Mesenchymal stem cell (in vitro differentiated cells and primary cell): ENCODE measurements around the gene COA3.

Source experiments
- DNase-seq: peaks from one replicate; pipeline ENCODE4 v3.0.0-alpha.2; 2013
- H2AFZ ChIP-seq: one replicate; pipeline ENCODE4 v1.6.1; 2013; ENCODE audit warnings: low read depth, mild to moderate bottlenecking, control low read depth, inconsistent platforms, low read length, moderate library complexity
- H2AK5ac ChIP-seq: 2 replicates; pipeline ENCODE4 v1.6.1; 2013; ENCODE audit warnings: low read length, moderate library complexity, mild to moderate bottlenecking, inconsistent platforms; ENCODE audit not compliant: severe bottlenecking
- H2BK120ac ChIP-seq: one replicate; pipeline ENCODE4 v1.6.1; 2013; ENCODE audit warnings: low read depth, mild to moderate bottlenecking, inconsistent platforms, low read length, moderate library complexity
- H2BK12ac ChIP-seq, 2 experiments: one replicate each; pipeline ENCODE4 v1.6.1; 2013; ENCODE audit warnings: inconsistent platforms in 2 of 2, low read length in 2 of 2, mild to moderate bottlenecking in 2 of 2, moderate library complexity in 2 of 2, control low read depth in 1 of 2
- H2BK15ac ChIP-seq: one replicate; pipeline ENCODE4 v1.6.1; 2013; ENCODE audit warnings: mild to moderate bottlenecking, low read depth, inconsistent platforms; ENCODE audit not compliant: poor library complexity, severe bottlenecking
- H2BK5ac ChIP-seq: 2 replicates; pipeline ENCODE4 v1.6.1; 2013; ENCODE audit warnings: low read depth, mild to moderate bottlenecking, low read length, control low read depth, inconsistent platforms; ENCODE audit not compliant: poor library complexity, severe bottlenecking
- H3K14ac ChIP-seq, 2 experiments: one replicate each; pipeline ENCODE4 v1.6.1; 2013; ENCODE audit warnings: inconsistent platforms in 2 of 2, low read length in 2 of 2, control low read depth in 1 of 2, mild to moderate bottlenecking in 1 of 2, moderate library complexity in 1 of 2
- H3K18ac ChIP-seq, 2 experiments: one replicate each; pipeline ENCODE4 v1.6.1; 2013; ENCODE audit warnings: inconsistent platforms in 2 of 2, low read length in 2 of 2, control low read depth in 1 of 2, low read depth in 1 of 2, mild to moderate bottlenecking in 1 of 2
- H3K23ac ChIP-seq, 2 experiments: one replicate each; pipeline ENCODE4 v1.6.1; 2013; ENCODE audit warnings: inconsistent platforms in 2 of 2, low read length in 2 of 2, mild to moderate bottlenecking in 2 of 2, moderate library complexity in 2 of 2, control low read depth in 1 of 2
- H3K27ac ChIP-seq: 2 replicates; pipeline ENCODE4 v1.5.1; 2013; ENCODE audit warnings: mild to moderate bottlenecking, moderate library complexity, low read length, control low read depth, inconsistent platforms; ENCODE audit not compliant: poor library complexity, severe bottlenecking
- H3K27me3 ChIP-seq, 2 experiments: 2 replicates each; pipeline versions ENCODE4 v1.6.1 to v1.7.0; 2013; ENCODE audit warnings: low read length in 2 of 2, mild to moderate bottlenecking in 2 of 2, moderate library complexity in 2 of 2, control low read depth in 1 of 2, inconsistent platforms in 1 of 2; ENCODE audit not compliant: control insufficient read depth in 1 of 2, insufficient read depth in 1 of 2
- H3K36me3 ChIP-seq, 2 experiments: 2 replicates each; pipeline versions ENCODE4 v1.6.1 to v1.7.0; 2013; ENCODE audit warnings: low read length in 2 of 2, control low read depth in 1 of 2, inconsistent platforms in 1 of 2, low read depth in 1 of 2, mild to moderate bottlenecking in 1 of 2; ENCODE audit not compliant: insufficient read depth in 2 of 2, control insufficient read depth in 1 of 2
- H3K4ac ChIP-seq, 2 experiments: one replicate each; pipeline ENCODE4 v1.6.1; 2013; ENCODE audit warnings: inconsistent platforms in 2 of 2, low read length in 2 of 2, mild to moderate bottlenecking in 2 of 2, moderate library complexity in 2 of 2, control low read depth in 1 of 2, low read depth in 1 of 2
- H3K4me1 ChIP-seq: 2 replicates; pipeline ENCODE4 v1.6.1; 2013; ENCODE audit warnings: low read depth, low read length, control low read depth; ENCODE audit not compliant: control insufficient read depth, insufficient read depth
- H3K4me2 ChIP-seq: 2 replicates; pipeline ENCODE4 v1.6.1; 2013; ENCODE audit warnings: low read length, mild to moderate bottlenecking, inconsistent platforms; ENCODE audit not compliant: poor library complexity, severe bottlenecking
- H3K4me3 ChIP-seq, 2 experiments: 2 replicates each; pipeline versions ENCODE4 v1.5.1 to v1.7.0; 2013; ENCODE audit warnings: low read length in 2 of 2, mild to moderate bottlenecking in 2 of 2, control low read depth in 1 of 2, low read depth in 1 of 2; ENCODE audit not compliant: insufficient read depth in 1 of 2
- H3K79me1 ChIP-seq: replicated peaks from 2 replicates; pipeline ENCODE4 v1.6.1; 2013; ENCODE audit warnings: mild to moderate bottlenecking, control low read depth, low read length, inconsistent platforms; ENCODE audit not compliant: poor library complexity, severe bottlenecking
- H3K9ac ChIP-seq: 2 replicates; pipeline ENCODE4 v1.7.0; 2013; ENCODE audit warnings: mild to moderate bottlenecking, low read length, moderate library complexity
- H3K9me3 ChIP-seq: 2 replicates; pipeline ENCODE4 v1.7.0; 2013; ENCODE audit warnings: mild to moderate bottlenecking, low read length; ENCODE audit not compliant: control insufficient read depth
- H4K8ac ChIP-seq: one replicate; pipeline ENCODE4 v1.6.1; 2013; ENCODE audit warnings: inconsistent platforms, mild to moderate bottlenecking, low read length, moderate library complexity
- H4K91ac ChIP-seq: one replicate; pipeline ENCODE4 v1.6.1; 2013; ENCODE audit warnings: mild to moderate bottlenecking, low read length, inconsistent platforms
- WGBS: methylation state at CpG from one replicate; pipeline ENCODE4 v1.1.7; 2013; ENCODE audit warnings: mixed read lengths; 5-methylcytosine and 5-hydroxymethylcytosine counted together

The COA3 gene

DNA sequence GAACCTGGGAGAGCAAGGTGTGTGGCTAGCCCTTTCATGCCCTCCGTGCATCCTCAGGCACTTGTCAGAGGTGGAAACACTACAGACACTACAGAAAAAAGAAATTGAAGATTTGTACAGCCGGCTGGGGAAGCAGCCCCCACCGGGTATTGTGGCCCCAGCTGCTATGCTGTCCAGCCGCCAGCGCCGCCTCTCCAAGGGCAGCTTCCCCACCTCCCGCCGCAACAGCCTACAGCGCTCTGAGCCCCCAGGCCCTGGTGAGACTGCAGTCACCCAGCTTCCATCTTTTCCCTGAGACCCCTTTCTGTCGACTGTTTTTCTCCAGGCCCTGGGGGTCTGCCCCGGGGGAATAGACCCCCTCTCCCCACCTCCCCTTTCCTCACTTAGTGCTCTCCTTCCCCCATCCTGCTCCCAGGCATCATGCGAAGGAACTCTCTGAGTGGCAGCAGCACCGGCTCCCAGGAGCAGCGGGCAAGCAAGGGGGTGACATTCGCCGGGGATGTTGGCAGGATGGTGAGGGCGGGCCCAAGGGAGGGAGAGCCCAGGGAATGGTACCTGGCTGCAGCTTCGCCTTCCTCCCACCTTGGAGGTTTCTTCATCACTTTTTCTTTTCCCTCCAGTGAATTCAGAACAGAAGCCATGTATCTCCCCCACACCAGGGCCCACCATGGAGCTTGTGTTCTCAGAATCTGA is 2.3 kb downstream of the COA3 start:
- Histone ChIP-seq H3K27me3 (no peaks in the 10 kb centered on the region), H3K36me3 (peaks cover 15 to 24% of the 10 kb centered on the region in 2 experiments), H3K27ac (no peak overlapping the region), H2BK15ac (no peak overlapping the region), H3K18ac (no peak overlapping the region), H3K4me1 (peaks cover 19% of the 10 kb centered on the region), H2BK120ac (no peak overlapping the region), H4K8ac (no peak overlapping the region), H2AFZ (no peak overlapping the region), H3K9ac (no peak overlapping the region), H2AK5ac (no peak overlapping the region), H4K91ac (no peak overlapping the region), H2BK5ac (no peak overlapping the region), H3K4ac (no peak overlapping the region), H3K14ac (no peak overlapping the region), H2BK12ac (no peak overlapping the region), H3K4me3 (no peak overlapping the region), H3K9me3 (no peaks in the 10 kb centered on the region), H3K23ac (no peak overlapping the region), H3K79me1 (peaks cover 18% of the 10 kb centered on the region), H3K4me2 (no peak overlapping the region)
- WGBS, result 99% methylated on average over 18 of the region's 18 CpGs
- DNase-seq, result no peak

- no peak overlapping the region for H3K14ac ChIP-seq
- no peak overlapping the region for H3K4me3 ChIP-seq
- DNase-seq, result no peak
- no peaks in the 10 kb centered on the region for H3K9me3 ChIP-seq
- H2BK15ac ChIP-seq, result no peak overlapping the region
- peaks cover 19% of the 10 kb centered on the region for H3K4me1 ChIP-seq
- H4K8ac ChIP-seq, result no peak overlapping the region
- H2AFZ ChIP-seq, result no peak overlapping the region
- H2BK12ac ChIP-seq, result no peak overlapping the region
- H3K4me2 ChIP-seq, result no peak overlapping the region
- H2BK5ac ChIP-seq, result no peak overlapping the region
- no peak overlapping the region for H3K4ac ChIP-seq
- 96% methylated on average over 10 of the region's 10 CpGs for WGBS
- H2BK120ac ChIP-seq, result no peak overlapping the region
- no peak overlapping the region for H3K27ac ChIP-seq
- peaks cover 18% of the 10 kb centered on the region for H3K79me1 ChIP-seq
- H3K27me3 ChIP-seq, result no peaks in the 10 kb centered on the region
- H2AK5ac ChIP-seq, result no peak overlapping the region
- H4K91ac ChIP-seq, result no peak overlapping the region
- no peak overlapping the region for H3K23ac ChIP-seq
- peaks cover 15 to 29% of the 10 kb centered on the region in 2 experiments for H3K36me3 ChIP-seq
- no peak overlapping the region for H3K18ac ChIP-seq
- H3K9ac ChIP-seq, result no peak overlapping the region
Observed at GRCh38 chr17:42795465-42795864, 3.0 kb downstream of the COA3 start.

DNA sequence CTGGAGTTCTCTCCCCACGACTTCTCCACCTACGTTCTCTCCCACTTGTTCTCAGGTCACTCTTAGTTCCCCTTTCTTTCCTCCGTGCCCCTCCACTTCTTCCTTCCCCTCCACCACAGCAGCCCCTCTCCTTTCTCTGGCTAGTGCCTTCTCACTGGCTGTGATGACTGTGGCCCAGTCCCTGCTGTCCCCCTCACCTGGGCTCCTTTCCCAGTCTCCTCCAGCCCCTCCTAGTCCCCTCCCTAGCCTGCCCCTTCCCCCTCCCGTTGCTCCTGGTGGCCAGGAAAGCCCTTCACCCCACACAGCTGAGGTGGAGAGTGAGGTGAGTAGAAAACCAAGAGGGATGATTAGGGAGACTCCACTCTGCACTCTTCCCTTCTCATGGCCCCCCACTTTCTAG is 3.4 kb downstream of the COA3 start:
- H2BK5ac ChIP-seq, result no peak overlapping the region
- H3K14ac ChIP-seq, result no peak overlapping the region
- peaks cover 15 to 31% of the 10 kb centered on the region in 2 experiments for H3K36me3 ChIP-seq
- no peak overlapping the region for H3K27ac ChIP-seq
- H3K23ac ChIP-seq, result peak overlapping the region in 1 of 2 experiments; percentile 23
- peaks cover 19% of the 10 kb centered on the region for H3K4me1 ChIP-seq
- H2AFZ ChIP-seq, result no peak overlapping the region
- peaks cover 18% of the 10 kb centered on the region for H3K79me1 ChIP-seq
- H2BK15ac ChIP-seq, result no peak overlapping the region
- H3K27me3 ChIP-seq, result no peaks in the 10 kb centered on the region
- no peak overlapping the region for H3K9ac ChIP-seq
- WGBS, result 94% methylated on average over 3 of the region's 4 CpGs
- H3K18ac ChIP-seq, result no peak overlapping the region
- no peaks in the 10 kb centered on the region for H3K9me3 ChIP-seq
- no peak overlapping the region for H3K4ac ChIP-seq
- H4K8ac ChIP-seq, result no peak overlapping the region
- H3K4me2 ChIP-seq, result no peak overlapping the region
- H4K91ac ChIP-seq, result no peak overlapping the region
- no peak for DNase-seq
- no peak overlapping the region for H3K4me3 ChIP-seq
- no peak overlapping the region for H2BK120ac ChIP-seq
- H2AK5ac ChIP-seq, result no peak overlapping the region
- H2BK12ac ChIP-seq, result no peak overlapping the region

DNA sequence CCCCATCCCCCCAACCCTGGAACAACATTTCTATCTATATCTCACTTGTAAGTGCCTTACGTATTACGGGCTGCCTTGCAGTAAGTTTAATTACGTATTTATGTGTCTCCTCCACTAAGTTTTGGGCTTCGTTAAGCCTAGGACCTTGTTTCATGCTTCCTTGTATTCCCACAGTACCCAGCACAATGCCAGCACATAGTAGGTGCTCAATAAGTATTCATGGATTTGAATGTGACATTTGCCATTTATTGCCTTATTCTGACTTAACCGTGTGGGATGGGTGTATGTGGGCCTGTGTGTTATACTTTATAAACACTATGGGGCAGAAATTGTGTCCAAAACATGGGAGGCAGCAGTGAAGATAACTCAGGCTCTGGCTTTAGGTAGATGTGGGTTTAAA is 6.0 kb downstream of the COA3 start:
- H3K9me3 ChIP-seq, result no peaks in the 10 kb centered on the region
- WGBS, result 87% methylated on average over 5 of the region's 5 CpGs

More for the DNA sequence above, 6.0 kb downstream of the COA3 start:
- H3K4me2 ChIP-seq, result no peak overlapping the region
- H3K27me3 ChIP-seq, result peaks cover 0 to 6% of the 10 kb centered on the region in 2 experiments
- DNase-seq, result no peak
- no peak overlapping the region for H3K18ac ChIP-seq
- no peak overlapping the region for H3K4me3 ChIP-seq
- no peak overlapping the region for H2BK12ac ChIP-seq
- peaks cover 14% of the 10 kb centered on the region for H3K79me1 ChIP-seq
- no peak overlapping the region for H4K8ac ChIP-seq
- no peak overlapping the region for H4K91ac ChIP-seq
- H2AFZ ChIP-seq, result no peak overlapping the region
- H2BK5ac ChIP-seq, result no peak overlapping the region
- no peak overlapping the region for H3K4ac ChIP-seq
- H3K27ac ChIP-seq, result no peak overlapping the region
- H3K4me1 ChIP-seq, result peaks cover 10% of the 10 kb centered on the region
- H3K14ac ChIP-seq, result no peak overlapping the region
- no peak overlapping the region for H2BK15ac ChIP-seq
- H3K9ac ChIP-seq, result no peak overlapping the region
- peaks cover 15 to 44% of the 10 kb centered on the region in 2 experiments for H3K36me3 ChIP-seq
- H2BK120ac ChIP-seq, result no peak overlapping the region
- no peak overlapping the region for H3K23ac ChIP-seq
- no peak overlapping the region for H2AK5ac ChIP-seq
